ENCODE data around the gene HHIPL1.

The HHIPL1 gene

GRCh38 chr14:99717682-99718013 is 72.7 kb downstream of the HHIPL1 start:
- DNase-seq (ENCODE audit: low spot score) = peak; percentile 36

- DNase-seq (ENCODE audit: low spot score) = peak; percentile 41
Measured at GRCh38 chr14:99718031-99718810, 73.3 kb downstream of the HHIPL1 start.

GRCh38 chr14:99718811-99719192 is 73.9 kb downstream of the HHIPL1 start:
- DNase-seq (ENCODE audit: low spot score) = no peak

GRCh38 chr14:99720941-99721791 is 76.2 kb downstream of the HHIPL1 start:
- peak; percentile 37 for DNase-seq (ENCODE audit: low spot score)

GRCh38 chr14:99721792-99722516 is 77.0 kb downstream of the HHIPL1 start:
- peak; percentile 38 for DNase-seq (ENCODE audit: low spot score)

- DNase-seq (ENCODE audit: low spot score) = no peak
Measured at GRCh38 chr14:99722741-99723140, 77.8 kb downstream of the HHIPL1 start.

GRCh38 chr14:99724196-99724891 is 79.4 kb downstream of the HHIPL1 start:
- peak; percentile 35 for DNase-seq (ENCODE audit: low spot score)

GRCh38 chr14:99724939-99725773 is 80.2 kb downstream of the HHIPL1 start:
- DNase-seq (ENCODE audit: low spot score) = no peak

- peak; percentile 49 for DNase-seq (ENCODE audit: low spot score)
Measured at GRCh38 chr14:99725774-99726537, 81.0 kb downstream of the HHIPL1 start.

GRCh38 chr14:99726538-99727095 is 81.7 kb downstream of the HHIPL1 start:
- DNase-seq (ENCODE audit: low spot score) = peak; percentile 40

- peak; percentile 42 for DNase-seq (ENCODE audit: low spot score)
Measured at GRCh38 chr14:99727096-99727870, 82.4 kb downstream of the HHIPL1 start.

- DNase-seq (ENCODE audit: low spot score) = peak; percentile 42
Measured at GRCh38 chr14:99728231-99728920, 83.4 kb downstream of the HHIPL1 start.

- peak; percentile 42 for DNase-seq (ENCODE audit: low spot score)
Measured at GRCh38 chr14:99728981-99729451, 84.1 kb downstream of the HHIPL1 start.
